ENCODE results near the gene WFDC6.

DNA sequence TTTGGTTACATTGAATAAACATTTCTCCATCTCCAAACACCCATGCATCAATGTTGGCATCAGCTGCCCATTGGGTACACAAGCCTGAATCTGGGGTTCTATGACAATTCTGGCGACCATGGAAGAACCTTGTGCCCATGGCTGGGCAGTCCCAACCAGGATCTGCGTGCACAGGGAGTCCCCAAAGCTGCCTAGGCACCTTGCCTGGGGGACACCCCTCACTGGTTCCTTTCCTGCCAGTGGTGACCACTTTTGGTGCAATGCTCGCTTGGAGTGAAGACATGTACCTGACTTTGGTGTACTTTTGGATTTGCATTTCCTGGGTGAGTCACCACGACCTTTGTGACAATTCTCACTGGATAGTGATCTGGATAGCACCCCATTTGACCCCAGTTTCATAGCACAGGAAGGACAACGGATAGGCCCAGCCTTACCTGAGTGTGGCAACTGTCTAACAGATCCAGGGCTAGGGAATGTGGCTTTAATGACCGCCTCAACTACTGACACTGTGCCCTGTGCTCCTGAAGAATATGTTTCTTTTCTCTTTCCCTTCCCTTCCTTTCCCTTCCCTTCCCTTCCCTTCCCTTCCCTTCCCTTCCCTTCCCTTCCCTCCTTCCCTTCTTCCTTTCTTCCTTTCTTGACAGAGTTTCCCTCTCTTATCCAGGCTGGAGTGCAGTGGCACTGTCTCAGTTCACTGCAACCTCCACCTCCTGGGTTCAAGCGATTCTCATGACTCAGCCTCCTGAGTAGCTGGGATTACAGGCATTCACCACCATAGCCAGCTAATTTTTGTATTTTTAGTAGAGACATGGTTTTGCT is 31.0 kb downstream of the WFDC6 start:
- TF ChIP-seq, protein P1, sequence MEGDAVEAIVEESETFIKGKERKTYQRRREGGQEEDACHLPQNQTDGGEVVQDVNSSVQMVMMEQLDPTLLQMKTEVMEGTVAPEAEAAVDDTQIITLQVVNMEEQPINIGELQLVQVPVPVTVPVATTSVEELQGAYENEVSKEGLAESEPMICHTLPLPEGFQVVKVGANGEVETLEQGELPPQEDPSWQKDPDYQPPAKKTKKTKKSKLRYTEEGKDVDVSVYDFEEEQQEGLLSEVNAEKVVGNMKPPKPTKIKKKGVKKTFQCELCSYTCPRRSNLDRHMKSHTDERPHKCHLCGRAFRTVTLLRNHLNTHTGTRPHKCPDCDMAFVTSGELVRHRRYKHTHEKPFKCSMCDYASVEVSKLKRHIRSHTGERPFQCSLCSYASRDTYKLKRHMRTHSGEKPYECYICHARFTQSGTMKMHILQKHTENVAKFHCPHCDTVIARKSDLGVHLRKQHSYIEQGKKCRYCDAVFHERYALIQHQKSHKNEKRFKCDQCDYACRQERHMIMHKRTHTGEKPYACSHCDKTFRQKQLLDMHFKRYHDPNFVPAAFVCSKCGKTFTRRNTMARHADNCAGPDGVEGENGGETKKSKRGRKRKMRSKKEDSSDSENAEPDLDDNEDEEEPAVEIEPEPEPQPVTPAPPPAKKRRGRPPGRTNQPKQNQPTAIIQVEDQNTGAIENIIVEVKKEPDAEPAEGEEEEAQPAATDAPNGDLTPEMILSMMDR (IDR thresholded peaks at IDR 0.05): no peak
- TF ChIP-seq POLR2A (IDR thresholded peaks at IDR 0.05): no peak
